CD4-positive, alpha-beta T cell (primary cell): ENCODE data around the gene TMEM89. TPM values are rescaled to one million over a fixed set of nuclear protein-coding genes. Genes with fewer than 3 reads are reported as not detected.

Experiments
- ATAC-seq: fragments of 200-7000 bp; cut with Tn5 transposase; one replicate; pipeline ENCODE4 v1.10.0; 2022; ENCODE audit warnings: mild to moderate bottlenecking; ENCODE audit not compliant: poor library complexity
- CTCF ChIA-PET: fragments of 350-600 bp; sonication (Branson Sonifier 250); formaldehyde crosslinking; loops from one replicate; lab custom pipeline; 2021; ENCODE audit warnings: antibody characterized with exemption, inconsistent platforms; lab: Charles Lee
- POLR2A ChIA-PET: fragments of 350-600 bp; sonication (Branson Sonifier 250); formaldehyde crosslinking; loops from one replicate; lab custom pipeline; 2021; ENCODE audit warnings: antibody characterized with exemption, inconsistent platforms; lab: Charles Lee
- DNase-seq, 14 experiments: peaks; one replicate each; pipeline ENCODE4 v3.0.0-alpha.2; 2013 to 2020; ENCODE audit warnings: mixed read lengths in 2 of 14
- H3K27ac ChIP-seq, 2 donors: one replicate each; pipeline versions ENCODE4 v1.5.1 to v1.7.0; 2013; ENCODE audit warnings: low read length in 2 of 2, low read depth in 1 of 2, mild to moderate bottlenecking in 1 of 2
- H3K27me3 ChIP-seq, 2 experiments: 1 replicate in 1 of 2; 2 replicates in 1 of 2; pipeline versions ENCODE4 v1.6.1 to v1.7.0; 2013; ENCODE audit warnings: low read length in 2 of 2, control low read depth in 1 of 2, mild to moderate bottlenecking in 1 of 2, moderate library complexity in 1 of 2; ENCODE audit not compliant: insufficient read depth in 2 of 2, control insufficient read depth in 1 of 2
- H3K36me3 ChIP-seq: one replicate; pipeline ENCODE4 v1.6.1; 2013; ENCODE audit warnings: low read length, control low read depth; ENCODE audit not compliant: insufficient read depth
- H3K4me1 ChIP-seq: one replicate; pipeline ENCODE4 v1.6.1; 2013; ENCODE audit warnings: low read length, control low read depth; ENCODE audit not compliant: insufficient read depth
- H3K4me3 ChIP-seq: one replicate; pipeline ENCODE4 v1.5.1; 2013; ENCODE audit warnings: mild to moderate bottlenecking, low read length, moderate library complexity
- H3K9me3 ChIP-seq, 2 experiments: 1 replicate in 1 of 2; 2 replicates in 1 of 2; pipeline versions ENCODE4 v1.6.1 to v1.7.0; 2013; ENCODE audit warnings: low read length in 2 of 2, mild to moderate bottlenecking in 2 of 2, control low read depth in 1 of 2, moderate library complexity in 1 of 2; ENCODE audit not compliant: control insufficient read depth in 1 of 2, insufficient read depth in 1 of 2
- H3K27ac Mint-ChIP-seq: one replicate; pipeline ENCODE4 v1.8.0; 2020; ENCODE audit warnings: mixed read lengths
- H3K27me3 Mint-ChIP-seq: one replicate; pipeline ENCODE4 v1.8.0; 2021; ENCODE audit warnings: mixed read lengths
- H3K36me3 Mint-ChIP-seq: one replicate; pipeline ENCODE4 v1.8.0; 2021; ENCODE audit warnings: low read depth, mixed read lengths
- H3K4me1 Mint-ChIP-seq: one replicate; pipeline ENCODE4 v1.8.0; 2021; ENCODE audit warnings: low read depth, mixed read lengths
- H3K4me3 Mint-ChIP-seq: one replicate; pipeline ENCODE4 v1.8.0; 2020; ENCODE audit warnings: mild to moderate bottlenecking, mixed read lengths
- H3K9me3 Mint-ChIP-seq: one replicate; pipeline ENCODE4 v1.8.0; 2020; ENCODE audit warnings: mixed read lengths
- CTCF ChIP-seq: fragments of 200-600 bp; IDR thresholded peaks from one replicate; pipeline ENCODE4 v1.8.0; 2022; ENCODE audit warnings: antibody characterized with exemption, mild to moderate bottlenecking
- intact Hi-C, 2 experiments: fragments of 100-400 bp; cut with DNase I in 1 of 2; cut with micrococcal nuclease in 1 of 2; formaldehyde crosslinking; loops; one replicate each; pipeline versions ENCODE4 v1.15.1 to v1.9.0; 2023 to 2025; cut with DNase I, micrococcal nuclease
- total RNA-seq, 174 experiments: library from RNA in 2 of 174; stranded (reverse) in 2 of 174; gene quantifications; one replicate each; pipeline ENCODE4 v1.2.3 and lab custom pipeline; 2021 to 2026

TMEM89 gene
- total RNA-seq, 2 experiments from 2014 or later = not detected

GRCh38 chr3:48609088-48610005, 12.2 kb downstream of the TMEM89 start, which contains the start of gene UQCRC1:
UQCRC1 (minus strand) TSS chr3:48609646; CDS start chr3:48609620, 26 bp downstream.
- Mint-ChIP-seq H3K4me3 (peak within 1 kb of the TSS; percentile 100), H3K27ac (peak within 1 kb of the TSS; percentile 97), H3K36me3 (peaks cover 46% of the 10 kb centered on the region), H3K9me3 (no peaks in the 10 kb centered on the region), H3K27me3 (no peaks in the 10 kb centered on the region), H3K4me1 (peaks cover 21% of the 10 kb centered on the region)
- peak within 1 kb of the TSS; percentile 99 for H3K4me3 ChIP-seq
- H3K4me1 ChIP-seq = peaks cover 22% of the 10 kb centered on the region
- ATAC-seq = peak; percentile 99
- peak; percentile 94 for TF ChIP-seq CTCF
- peaks cover 16% of the 10 kb centered on the region for H3K36me3 ChIP-seq
- no peaks in the 10 kb centered on the region for H3K27me3 ChIP-seq
- POLR2A ChIA-PET = interaction anchor here (0.6 to 1.6 kb wide), 4 partner anchors 26 to 108 kb away, joined by 3 to 6 read pairs (median 4); partner anchors contain the start of genes IP6K2, NCKIPSD, PFKFB4 and SLC26A6
- intact Hi-C loops = loop anchor here (1.0 to 5.0 kb wide), 6 partner anchors 26 to 1327 kb away; partner anchors contain the start of genes KIF9 (in 1 of the 2), KLHL18 (in 1 of the 2), PFKFB4 (in 1 of the 2) and SLC26A6 (in 1 of the 2)
- no peaks in the 10 kb centered on the region for H3K9me3 ChIP-seq
- peak within 1 kb of the TSS; percentile 55 to 60 for H3K27ac ChIP-seq
- DNase-seq = peak; percentile 85 to 97 (median 91)
- CTCF ChIA-PET = interaction anchor here (0.6 to 1.7 kb wide), 6 partner anchors 25 to 308 kb away, joined by 3 to 10 read pairs (median 4); partner anchors contain the start of genes NCKIPSD, NME6 and SLC26A6

- POLR2A ChIA-PET = no interaction called here
- intact Hi-C loops = loop anchor here in 1 of 2 experiments (5.0 kb wide), 1 partner anchor 1325 kb away; the partner anchor contains the start of genes KIF9 and KLHL18
Observed at GRCh38 chr3:48607519-48607918, 14.1 kb downstream of the TMEM89 start.

More at GRCh38 chr3:48607519-48607918, 14.1 kb downstream of the TMEM89 start:
- Mint-ChIP-seq H3K4me3 (peak overlapping the region; percentile 100), H3K27me3 (no peaks in the 10 kb centered on the region), H3K9me3 (no peaks in the 10 kb centered on the region), H3K36me3 (peaks cover 61% of the 10 kb centered on the region), H3K4me1 (peaks cover 21% of the 10 kb centered on the region), H3K27ac (no peak overlapping the region)
- no peaks in the 10 kb centered on the region for H3K27me3 ChIP-seq
- TF ChIP-seq CTCF = no peak
- ATAC-seq (no peak), DNase-seq (peak in 2 of 14 experiments; percentile 11 to 22)
- H3K4me1 ChIP-seq = peaks cover 24% of the 10 kb centered on the region
- H3K9me3 ChIP-seq = no peaks in the 10 kb centered on the region
- H3K27ac ChIP-seq = no peak overlapping the region
- peaks cover 34% of the 10 kb centered on the region for H3K36me3 ChIP-seq
- CTCF ChIA-PET = no interaction called here
- no peak overlapping the region for H3K4me3 ChIP-seq
